GM13977 (cell line): ENCODE data around the gene GALNT14.

Source experiments
- DNase-seq: peaks from one replicate; pipeline ENCODE4 v3.0.0; 2012; ENCODE audit warnings: low spot score
- in situ Hi-C: fragments of 300-500 bp; cut with MboI; formaldehyde crosslinking; loops from one replicate; pipeline ENCODE4 v1.12.0; 2022; ENCODE audit warnings: low sequenced_read_pairs, low pct_unique_long_range_greater_than_20kb, mixed read lengths, inconsistent platforms; ENCODE audit not compliant: unreplicated experiment
- TF ChIP-seq, protein P1 (sequence below): IDR thresholded peaks from 2 replicates; pipeline ENCODE4 v1.5.1; 2012; ENCODE audit warnings: mild to moderate bottlenecking, control low read depth; ENCODE audit not compliant: insufficient read depth; ENCODE audit errors: extremely low read depth, missing control alignments

The GALNT14 gene

DNA sequence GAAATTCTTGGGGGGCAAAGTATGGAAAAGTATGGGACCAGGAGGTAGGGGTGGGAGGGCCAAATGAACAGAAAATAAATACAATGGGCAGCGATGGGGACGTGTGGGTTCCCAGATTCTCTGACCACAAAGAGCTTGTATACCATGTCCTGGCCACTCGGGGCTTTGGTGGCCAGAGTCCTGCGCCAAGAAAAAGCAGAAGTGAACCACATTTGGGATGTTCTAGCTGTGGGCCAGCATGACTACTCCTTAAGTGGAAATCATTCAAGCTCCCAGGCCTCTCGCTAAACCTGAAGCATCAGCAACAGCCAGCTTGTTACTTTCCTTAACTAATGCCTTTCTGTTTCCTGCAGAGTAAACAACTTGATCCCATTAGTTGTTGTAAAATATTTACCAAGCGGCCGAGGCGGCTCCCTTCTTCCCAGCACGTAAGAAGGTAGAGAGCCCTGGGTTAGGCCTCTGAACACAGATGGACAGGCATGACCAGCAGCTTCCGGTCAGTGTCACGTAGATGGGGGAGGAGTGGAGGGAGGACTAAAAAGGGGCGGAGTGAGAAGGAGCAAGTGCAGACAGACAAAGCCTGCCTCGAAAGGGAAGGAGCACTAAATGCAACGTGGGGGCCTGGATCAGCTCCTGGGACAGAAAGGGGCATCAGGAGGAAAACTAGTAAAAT lies 88.2 kb downstream of the GALNT14 start:
- DNase-seq = no peak
- in situ Hi-C loops = no loop called here
- TF ChIP-seq, protein P1, sequence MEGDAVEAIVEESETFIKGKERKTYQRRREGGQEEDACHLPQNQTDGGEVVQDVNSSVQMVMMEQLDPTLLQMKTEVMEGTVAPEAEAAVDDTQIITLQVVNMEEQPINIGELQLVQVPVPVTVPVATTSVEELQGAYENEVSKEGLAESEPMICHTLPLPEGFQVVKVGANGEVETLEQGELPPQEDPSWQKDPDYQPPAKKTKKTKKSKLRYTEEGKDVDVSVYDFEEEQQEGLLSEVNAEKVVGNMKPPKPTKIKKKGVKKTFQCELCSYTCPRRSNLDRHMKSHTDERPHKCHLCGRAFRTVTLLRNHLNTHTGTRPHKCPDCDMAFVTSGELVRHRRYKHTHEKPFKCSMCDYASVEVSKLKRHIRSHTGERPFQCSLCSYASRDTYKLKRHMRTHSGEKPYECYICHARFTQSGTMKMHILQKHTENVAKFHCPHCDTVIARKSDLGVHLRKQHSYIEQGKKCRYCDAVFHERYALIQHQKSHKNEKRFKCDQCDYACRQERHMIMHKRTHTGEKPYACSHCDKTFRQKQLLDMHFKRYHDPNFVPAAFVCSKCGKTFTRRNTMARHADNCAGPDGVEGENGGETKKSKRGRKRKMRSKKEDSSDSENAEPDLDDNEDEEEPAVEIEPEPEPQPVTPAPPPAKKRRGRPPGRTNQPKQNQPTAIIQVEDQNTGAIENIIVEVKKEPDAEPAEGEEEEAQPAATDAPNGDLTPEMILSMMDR = no peak

DNA sequence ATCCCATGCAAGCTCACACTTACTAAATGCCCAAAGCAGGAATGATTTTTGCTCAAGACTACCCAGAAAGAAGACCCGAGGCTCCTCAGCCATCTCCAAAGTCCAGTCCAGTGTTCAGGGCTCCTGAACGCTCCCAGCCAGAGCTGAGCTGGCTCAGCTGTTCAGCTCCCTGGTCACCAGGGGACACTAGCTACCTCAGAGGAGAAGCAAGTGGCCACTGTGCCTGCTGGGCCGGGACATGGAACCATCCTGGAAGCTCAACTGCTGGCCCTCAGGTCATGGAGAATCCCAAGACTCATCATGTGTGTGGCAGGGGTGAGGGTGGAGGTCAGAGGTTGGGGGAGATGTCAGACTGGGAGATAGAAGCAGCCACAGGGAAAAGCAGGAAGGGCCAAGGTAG lies 89.0 kb downstream of the GALNT14 start:
- TF ChIP-seq, protein P1 = no peak
- DNase-seq = no peak
- in situ Hi-C loops = no loop called here

DNA sequence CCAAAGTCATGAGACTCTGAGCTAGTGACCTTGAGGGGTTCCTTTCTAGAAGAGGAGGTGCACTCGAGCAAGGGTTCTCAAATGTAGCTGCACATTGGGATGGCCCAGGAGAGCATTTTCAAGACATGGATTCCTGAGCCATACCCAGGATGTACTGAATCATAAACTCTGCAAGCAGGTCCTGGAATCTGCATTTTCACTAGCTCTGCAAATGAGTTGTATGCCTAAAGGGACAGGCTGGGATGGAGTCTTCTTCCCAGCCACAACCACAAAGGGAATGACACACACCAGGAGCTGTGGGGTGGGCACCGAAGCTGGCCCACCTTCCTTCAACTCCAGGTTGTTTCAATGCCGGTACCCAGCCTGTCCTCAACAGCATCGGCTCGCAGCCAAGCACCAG lies 90.6 kb downstream of the GALNT14 start:
- TF ChIP-seq, protein P1 = no peak
- no peak for DNase-seq
- in situ Hi-C loops = no loop called here

GRCh38 chr2:31038385-31038784 lies 99.9 kb downstream of the GALNT14 start:
- DNase-seq = no peak
- in situ Hi-C loops = no loop called here
- TF ChIP-seq, protein P1 = no peak

DNA sequence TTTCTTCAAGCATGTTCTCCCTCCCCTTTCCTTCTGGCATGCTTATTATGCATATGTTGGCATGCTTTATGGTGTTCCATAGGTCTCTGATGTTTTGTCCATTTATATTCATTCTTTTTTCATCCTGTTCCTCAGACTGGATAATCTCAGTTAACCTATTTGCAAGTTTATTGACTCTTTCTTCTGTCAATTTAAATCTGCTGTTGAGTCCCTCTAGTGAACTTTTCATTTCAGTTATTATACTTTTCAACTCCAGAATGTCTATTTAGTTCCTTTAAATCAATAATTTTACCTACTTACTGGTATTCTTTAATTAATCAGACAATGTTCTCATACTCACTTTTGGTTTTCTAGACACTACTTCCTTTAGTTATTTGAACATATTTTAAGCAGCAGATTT lies 101.2 kb downstream of the GALNT14 start:
- DNase-seq = no peak
- TF ChIP-seq, protein P1 = no peak
- in situ Hi-C loops = no loop called here

DNA sequence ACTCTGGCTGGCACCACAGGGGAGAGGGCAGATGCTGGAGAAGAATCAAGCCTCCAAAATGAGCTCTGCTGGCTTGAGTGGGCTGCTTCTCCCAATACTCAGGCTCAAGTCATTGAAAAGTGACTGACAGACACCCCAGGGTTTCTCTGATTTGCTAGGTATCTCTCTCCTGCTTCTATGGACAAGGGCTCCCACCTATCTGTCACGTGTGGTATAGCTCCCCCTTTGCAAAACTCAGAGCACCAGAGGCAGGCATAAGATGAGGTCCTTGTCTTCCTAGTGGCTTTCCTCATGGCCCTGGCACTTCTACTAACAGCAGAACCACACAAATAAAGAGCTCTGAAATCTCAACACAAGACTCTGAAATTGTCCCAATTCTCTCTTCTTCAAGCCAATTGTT lies 105.2 kb downstream of the GALNT14 start:
- TF ChIP-seq, protein P1 = no peak
- in situ Hi-C loops = no loop called here
- DNase-seq = no peak
